ENCODE data around the gene NDUFS4. TPM values are rescaled to one million over a fixed set of nuclear protein-coding genes. Genes with fewer than 3 reads are reported as not detected.

NDUFS4 gene
- polyA plus RNA-seq, 1 donor from 2014 or later = 275 TPM

DNA sequence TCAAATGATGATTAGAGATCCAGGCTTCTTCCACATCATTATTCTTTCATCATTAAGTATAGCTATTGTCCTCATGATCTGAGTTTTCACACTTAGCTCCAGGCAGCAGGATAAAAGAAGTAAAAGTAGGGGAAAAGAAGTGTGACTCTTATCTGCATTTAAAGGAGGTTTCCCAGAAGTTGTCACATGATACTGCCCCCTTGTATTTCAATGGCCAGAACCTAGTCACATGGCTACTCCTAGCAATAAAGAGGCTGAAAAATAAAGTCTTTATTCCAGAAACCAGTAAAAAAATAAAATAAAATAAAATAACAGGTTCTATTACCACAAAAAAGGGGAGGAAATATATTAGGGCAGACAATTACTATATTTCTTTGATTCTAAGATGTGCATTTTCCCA lies 5.3 kb upstream of the NDUFS4 start:
- no peaks in the 10 kb centered on the region for H4K20me1 ChIP-seq (ENCODE audit: insufficient read depth)
- no peak for TF ChIP-seq TAF1 (IDR thresholded peaks at IDR 0.05; ENCODE audit: low read depth)
- TF ChIP-seq RAD21 (conservative IDR thresholded peaks at IDR 0.05) = no peak
- no peak for TF ChIP-seq SMC3 (conservative IDR thresholded peaks at IDR 0.05; ENCODE audit: poor library complexity)
- no peak for TF ChIP-seq EP300 (conservative IDR thresholded peaks at IDR 0.05; ENCODE audit: poor library complexity, severe bottlenecking)
- TF ChIP-seq, protein P1, sequence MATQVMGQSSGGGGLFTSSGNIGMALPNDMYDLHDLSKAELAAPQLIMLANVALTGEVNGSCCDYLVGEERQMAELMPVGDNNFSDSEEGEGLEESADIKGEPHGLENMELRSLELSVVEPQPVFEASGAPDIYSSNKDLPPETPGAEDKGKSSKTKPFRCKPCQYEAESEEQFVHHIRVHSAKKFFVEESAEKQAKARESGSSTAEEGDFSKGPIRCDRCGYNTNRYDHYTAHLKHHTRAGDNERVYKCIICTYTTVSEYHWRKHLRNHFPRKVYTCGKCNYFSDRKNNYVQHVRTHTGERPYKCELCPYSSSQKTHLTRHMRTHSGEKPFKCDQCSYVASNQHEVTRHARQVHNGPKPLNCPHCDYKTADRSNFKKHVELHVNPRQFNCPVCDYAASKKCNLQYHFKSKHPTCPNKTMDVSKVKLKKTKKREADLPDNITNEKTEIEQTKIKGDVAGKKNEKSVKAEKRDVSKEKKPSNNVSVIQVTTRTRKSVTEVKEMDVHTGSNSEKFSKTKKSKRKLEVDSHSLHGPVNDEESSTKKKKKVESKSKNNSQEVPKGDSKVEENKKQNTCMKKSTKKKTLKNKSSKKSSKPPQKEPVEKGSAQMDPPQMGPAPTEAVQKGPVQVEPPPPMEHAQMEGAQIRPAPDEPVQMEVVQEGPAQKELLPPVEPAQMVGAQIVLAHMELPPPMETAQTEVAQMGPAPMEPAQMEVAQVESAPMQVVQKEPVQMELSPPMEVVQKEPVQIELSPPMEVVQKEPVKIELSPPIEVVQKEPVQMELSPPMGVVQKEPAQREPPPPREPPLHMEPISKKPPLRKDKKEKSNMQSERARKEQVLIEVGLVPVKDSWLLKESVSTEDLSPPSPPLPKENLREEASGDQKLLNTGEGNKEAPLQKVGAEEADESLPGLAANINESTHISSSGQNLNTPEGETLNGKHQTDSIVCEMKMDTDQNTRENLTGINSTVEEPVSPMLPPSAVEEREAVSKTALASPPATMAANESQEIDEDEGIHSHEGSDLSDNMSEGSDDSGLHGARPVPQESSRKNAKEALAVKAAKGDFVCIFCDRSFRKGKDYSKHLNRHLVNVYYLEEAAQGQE (IDR thresholded peaks at IDR 0.05; ENCODE audit: borderline replicate concordance) = no peak
- TF ChIP-seq, protein P2, sequence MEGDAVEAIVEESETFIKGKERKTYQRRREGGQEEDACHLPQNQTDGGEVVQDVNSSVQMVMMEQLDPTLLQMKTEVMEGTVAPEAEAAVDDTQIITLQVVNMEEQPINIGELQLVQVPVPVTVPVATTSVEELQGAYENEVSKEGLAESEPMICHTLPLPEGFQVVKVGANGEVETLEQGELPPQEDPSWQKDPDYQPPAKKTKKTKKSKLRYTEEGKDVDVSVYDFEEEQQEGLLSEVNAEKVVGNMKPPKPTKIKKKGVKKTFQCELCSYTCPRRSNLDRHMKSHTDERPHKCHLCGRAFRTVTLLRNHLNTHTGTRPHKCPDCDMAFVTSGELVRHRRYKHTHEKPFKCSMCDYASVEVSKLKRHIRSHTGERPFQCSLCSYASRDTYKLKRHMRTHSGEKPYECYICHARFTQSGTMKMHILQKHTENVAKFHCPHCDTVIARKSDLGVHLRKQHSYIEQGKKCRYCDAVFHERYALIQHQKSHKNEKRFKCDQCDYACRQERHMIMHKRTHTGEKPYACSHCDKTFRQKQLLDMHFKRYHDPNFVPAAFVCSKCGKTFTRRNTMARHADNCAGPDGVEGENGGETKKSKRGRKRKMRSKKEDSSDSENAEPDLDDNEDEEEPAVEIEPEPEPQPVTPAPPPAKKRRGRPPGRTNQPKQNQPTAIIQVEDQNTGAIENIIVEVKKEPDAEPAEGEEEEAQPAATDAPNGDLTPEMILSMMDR (IDR thresholded peaks at IDR 0.05; ENCODE audit: poor library complexity, severe bottlenecking) = no peak
- no peak for TF ChIP-seq POLR2AphosphoS5 (IDR thresholded peaks at IDR 0.05)
- TF ChIP-seq EZH2 (IDR thresholded peaks at IDR 0.05; ENCODE audit: borderline replicate concordance, insufficient read depth, low read length, poor library complexity, severe bottlenecking) = no peak
- no peak for TF ChIP-seq MXI1 (conservative IDR thresholded peaks at IDR 0.05; ENCODE audit: poor library complexity, severe bottlenecking)
- no peak overlapping the region for H3K9ac ChIP-seq (ENCODE audit: low read length)
- H3F3A ChIP-seq (ENCODE audit: insufficient read depth, low read length, poor library complexity, severe bottlenecking) = no peaks in the 10 kb centered on the region
- H3K36me3 ChIP-seq (ENCODE audit: insufficient read depth, low read length) = no peaks in the 10 kb centered on the region
- H3K79me2 ChIP-seq (replicated peaks; ENCODE audit: insufficient read depth, low read length) = no peaks in the 10 kb centered on the region
- no peak overlapping the region for H2AFZ ChIP-seq (ENCODE audit: low read depth, low read length)
- H3K9me3 ChIP-seq (ENCODE audit: low read length) = no peaks in the 10 kb centered on the region
- H3K4me2 ChIP-seq (ENCODE audit: low read length) = no peak overlapping the region
- no peaks in the 10 kb centered on the region for H3K9me2 ChIP-seq (ENCODE audit: insufficient read depth, low read length)
- no peaks in the 10 kb centered on the region for H3K27me3 ChIP-seq (ENCODE audit: insufficient read depth, low read depth, low read length)
- no peak overlapping the region for H3K27ac ChIP-seq (ENCODE audit: low read length)
- no peak overlapping the region for H3K4me3 ChIP-seq (ENCODE audit: low read length)

DNA sequence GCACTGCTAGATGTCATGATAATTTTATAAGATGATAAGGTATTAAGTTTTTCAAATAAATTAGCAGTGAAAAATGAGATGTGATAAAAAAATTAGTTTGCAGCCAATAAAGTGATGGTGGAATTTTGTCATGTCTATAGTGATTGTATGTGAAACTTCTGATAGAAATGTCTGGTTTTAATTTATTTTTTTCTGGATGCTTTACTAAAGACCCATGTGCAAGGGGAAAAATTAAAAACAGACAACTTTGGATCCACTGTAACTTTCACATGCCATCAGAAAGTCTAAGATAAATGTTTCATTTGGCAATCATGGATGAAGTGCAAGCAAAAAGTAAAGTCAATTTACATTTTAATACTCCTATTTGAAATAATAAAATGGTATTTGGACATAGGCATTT lies 4.4 kb upstream of the NDUFS4 start:
- Histone ChIP-seq H3K27ac (ENCODE audit: low read length) (no peak overlapping the region), H3K4me2 (ENCODE audit: low read length) (no peak overlapping the region), H3K36me3 (ENCODE audit: insufficient read depth, low read length) (no peaks in the 10 kb centered on the region), H3K79me2 (replicated peaks; ENCODE audit: insufficient read depth, low read length) (peaks cover 6% of the 10 kb centered on the region), H3K9me2 (ENCODE audit: insufficient read depth, low read length) (no peaks in the 10 kb centered on the region), H3K9ac (ENCODE audit: low read length) (no peak overlapping the region), H3K27me3 (ENCODE audit: insufficient read depth, low read depth, low read length) (no peaks in the 10 kb centered on the region), H3K9me3 (ENCODE audit: low read length) (no peaks in the 10 kb centered on the region), H3K4me3 (ENCODE audit: low read length) (no peak overlapping the region), H3F3A (ENCODE audit: insufficient read depth, low read length, poor library complexity, severe bottlenecking) (no peaks in the 10 kb centered on the region), H4K20me1 (ENCODE audit: insufficient read depth) (no peaks in the 10 kb centered on the region), H2AFZ (ENCODE audit: low read depth, low read length) (no peak overlapping the region)
- TF ChIP-seq EP300 (conservative IDR thresholded peaks at IDR 0.05; ENCODE audit: poor library complexity, severe bottlenecking) = no peak
- no peak for TF ChIP-seq TAF1 (IDR thresholded peaks at IDR 0.05; ENCODE audit: low read depth)
- TF ChIP-seq, protein P2 (IDR thresholded peaks at IDR 0.05; ENCODE audit: poor library complexity, severe bottlenecking) = no peak

Measured in neural cell (in vitro differentiated cells).